CD4-positive, alpha-beta T cell treated with Interferon alpha-2 for 1 hour (primary cell): ENCODE results near the gene PPP6R2.
A peak's percentile ranks its signal among the peaks of the same experiment; 100 is the strongest.

Experiments
- DNase-seq, 2 donors: peaks; one replicate each; pipeline ENCODE4 v3.0.0-alpha.2; 2020 to 2022

PPP6R2 gene

GRCh38 chr22:50473855-50474671 lies 130.9 kb downstream of the PPP6R2 start:
- DNase-seq, result peak in 1 of 2 donors; percentile 16

DNA sequence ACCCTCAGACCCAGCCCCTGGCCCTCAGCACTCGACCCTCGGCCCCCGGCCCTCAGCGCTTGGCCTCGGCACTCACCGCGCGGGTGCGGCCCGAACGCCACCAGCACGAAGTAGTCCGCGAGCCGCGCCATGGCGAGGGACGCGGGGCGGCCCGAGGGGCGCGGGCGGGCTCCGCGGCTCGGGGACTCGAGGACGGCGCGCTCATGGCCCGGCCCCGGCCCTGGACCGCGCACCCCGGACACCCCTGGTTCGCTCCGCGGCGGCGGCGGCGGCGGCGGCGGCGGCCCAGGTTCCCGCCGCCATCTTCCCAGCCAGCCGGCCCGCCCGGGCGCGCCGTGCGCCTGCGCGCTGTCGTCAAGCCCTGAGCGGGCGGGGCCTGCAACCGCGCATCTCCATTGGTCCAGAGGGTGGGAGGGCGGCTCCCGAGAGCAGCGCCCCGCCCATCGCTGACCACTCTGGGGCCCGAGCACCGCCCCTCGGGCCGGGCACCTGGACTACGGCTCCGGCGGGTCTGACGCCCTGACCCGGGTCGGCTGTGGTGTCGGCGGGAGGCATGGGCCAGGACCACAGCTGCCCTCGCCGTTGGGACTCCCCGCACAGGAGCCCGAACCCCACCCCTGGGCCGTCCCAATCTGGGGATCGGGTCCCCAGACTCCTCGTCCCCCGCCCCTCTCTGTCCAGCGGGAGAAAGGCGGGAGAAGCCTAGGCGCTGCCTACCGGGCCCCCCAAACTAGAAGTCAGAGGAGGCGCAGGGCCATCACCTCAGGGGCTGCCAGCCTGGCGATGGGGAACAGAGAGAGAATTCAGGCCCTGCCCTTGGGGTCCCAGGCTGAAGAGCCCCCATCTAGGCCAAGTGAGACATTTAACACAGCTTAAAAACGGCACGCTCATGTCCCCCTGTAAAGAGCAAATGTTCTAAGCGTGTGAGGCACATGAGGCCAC lies 131.9 kb downstream of the PPP6R2 start, which contains the start of gene SBF1:
Gene SBF1, minus strand, starts transcription at position 326 of the 942 bp plus-strand sequence. Its CDS starts 195 bp downstream, at position 131.
- peak; percentile 88 to 91 for DNase-seq

DNA sequence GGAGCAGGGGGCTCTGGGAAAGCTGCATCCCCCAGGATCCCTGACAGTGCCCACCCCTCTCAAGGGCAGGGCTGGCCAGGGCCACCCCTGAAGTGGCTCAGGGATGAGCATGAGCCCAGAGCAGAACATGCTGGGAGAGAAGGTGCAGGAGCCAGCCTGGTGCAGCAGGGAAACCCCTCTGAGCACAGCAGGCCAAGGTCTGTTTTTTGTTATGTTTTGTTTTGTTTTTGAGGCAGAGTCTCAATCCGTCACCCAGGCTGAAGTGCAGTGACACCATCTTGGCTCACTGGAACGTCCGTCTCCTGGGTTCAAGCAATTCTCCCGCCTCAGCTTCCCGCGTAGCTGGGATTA lies 132.5 kb downstream of the PPP6R2 start:
- DNase-seq, result no peak

DNA sequence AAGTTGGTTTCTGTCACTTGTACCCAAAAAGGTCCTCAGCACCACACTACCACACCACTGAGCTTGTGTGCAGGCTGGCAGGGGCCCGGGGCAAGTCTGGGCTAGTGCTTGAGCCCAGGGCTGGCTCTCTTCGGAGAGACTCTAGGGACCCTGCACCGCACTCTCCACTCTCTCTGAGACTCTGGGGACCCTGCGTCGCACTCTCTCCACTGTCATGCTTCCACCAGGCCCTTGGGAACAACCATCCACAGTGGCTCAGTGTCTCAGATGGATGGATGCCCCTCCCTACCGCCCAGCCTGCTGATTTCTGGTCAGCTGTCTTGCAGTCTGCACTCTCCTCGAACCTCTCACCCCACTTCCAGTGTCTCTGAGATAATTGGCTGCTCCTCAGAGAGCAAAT lies 133.7 kb downstream of the PPP6R2 start:
- no peak for DNase-seq

GRCh38 chr22:50477923-50478322 lies 134.8 kb downstream of the PPP6R2 start:
- no peak for DNase-seq

GRCh38 chr22:50479721-50480120 lies 136.6 kb downstream of the PPP6R2 start:
- no peak for DNase-seq

GRCh38 chr22:50481045-50481439 lies 137.9 kb downstream of the PPP6R2 start:
- DNase-seq, result no peak

- peak; percentile 51 to 76 for DNase-seq
Observed at GRCh38 chr22:50481440-50482106, 138.4 kb downstream of the PPP6R2 start, which contains the start of gene ADM2. ADM2 (plus strand) TSS chr22:50481543; CDS start chr22:50481848, 305 bp downstream.

DNA sequence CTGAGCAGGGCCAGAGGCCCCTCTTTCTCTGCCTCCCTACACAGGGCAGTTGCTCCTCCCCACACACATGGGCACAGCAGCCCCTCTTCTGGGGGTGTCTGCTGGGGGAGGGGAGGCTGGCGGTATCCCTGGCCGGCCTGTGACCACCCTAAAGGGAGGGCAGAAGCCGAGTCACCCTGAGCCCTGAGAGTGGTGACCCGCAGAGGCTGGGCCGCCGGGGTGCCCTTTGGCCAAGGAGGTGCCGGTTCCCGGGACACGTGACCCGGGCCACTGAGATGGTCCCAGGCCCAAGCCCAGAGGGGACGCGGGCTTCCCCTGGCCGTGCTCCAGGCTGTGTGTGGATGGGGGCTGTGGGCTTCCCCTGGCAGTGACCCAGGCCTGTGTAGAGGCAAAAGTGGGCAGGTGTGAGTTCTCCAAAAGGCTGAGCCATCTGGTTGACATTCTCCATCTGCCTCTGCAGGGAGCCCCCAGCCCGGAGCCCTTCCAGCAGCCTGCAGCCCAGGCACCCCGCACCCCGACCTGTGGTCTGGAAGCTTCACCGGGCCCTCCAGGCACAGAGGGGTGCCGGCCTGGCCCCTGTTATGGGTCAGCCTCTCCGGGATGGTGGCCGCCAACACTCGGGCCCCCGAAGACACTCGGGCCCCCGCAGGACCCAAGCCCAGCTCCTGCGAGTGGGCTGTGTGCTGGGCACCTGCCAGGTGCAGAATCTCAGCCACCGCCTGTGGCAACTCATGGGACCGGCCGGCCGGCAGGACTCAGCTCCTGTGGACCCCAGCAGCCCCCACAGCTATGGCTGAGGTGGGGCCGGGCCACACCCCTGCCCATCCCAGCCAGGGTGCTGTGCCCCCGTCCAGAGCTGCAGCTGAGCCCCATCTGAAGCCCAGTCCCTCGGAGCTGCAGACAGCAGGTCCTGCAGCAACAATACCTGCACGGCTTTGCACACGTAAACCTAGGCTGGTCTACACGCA lies 139.3 kb downstream of the PPP6R2 start:
- DNase-seq, result no peak

GRCh38 chr22:50483106-50483505 lies 140.0 kb downstream of the PPP6R2 start:
- DNase-seq, result no peak

DNA sequence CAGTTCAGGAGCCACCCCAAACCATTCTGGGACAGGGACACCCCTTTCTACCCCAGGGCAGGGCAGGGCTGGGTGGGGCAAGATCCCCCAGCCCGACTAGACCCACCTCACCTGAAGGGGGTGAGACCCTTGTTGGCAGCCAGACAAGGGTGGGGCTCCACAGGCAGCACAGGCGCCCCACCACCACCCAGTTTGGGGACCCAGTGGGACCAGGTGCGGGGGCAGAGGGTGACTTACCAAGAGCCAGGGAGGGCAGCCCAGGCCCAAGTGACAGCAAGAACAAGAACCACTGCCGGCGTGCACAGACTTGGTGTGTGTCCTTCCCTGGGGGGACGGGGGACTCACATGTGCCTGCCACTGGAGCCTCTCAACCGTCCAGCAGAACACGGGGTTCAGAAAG lies 140.4 kb downstream of the PPP6R2 start:
- DNase-seq, result no peak

GRCh38 chr22:50483977-50484853 lies 141.1 kb downstream of the PPP6R2 start:
- no peak for DNase-seq

- no peak for DNase-seq
Observed at GRCh38 chr22:50485221-50486131, 142.3 kb downstream of the PPP6R2 start.

- no peak for DNase-seq
Observed at GRCh38 chr22:50486561-50487289, 143.6 kb downstream of the PPP6R2 start, which contains the start of gene MIOX. MIOX (plus strand) TSS chr22:50486859; CDS start chr22:50486898, 39 bp downstream.

DNA sequence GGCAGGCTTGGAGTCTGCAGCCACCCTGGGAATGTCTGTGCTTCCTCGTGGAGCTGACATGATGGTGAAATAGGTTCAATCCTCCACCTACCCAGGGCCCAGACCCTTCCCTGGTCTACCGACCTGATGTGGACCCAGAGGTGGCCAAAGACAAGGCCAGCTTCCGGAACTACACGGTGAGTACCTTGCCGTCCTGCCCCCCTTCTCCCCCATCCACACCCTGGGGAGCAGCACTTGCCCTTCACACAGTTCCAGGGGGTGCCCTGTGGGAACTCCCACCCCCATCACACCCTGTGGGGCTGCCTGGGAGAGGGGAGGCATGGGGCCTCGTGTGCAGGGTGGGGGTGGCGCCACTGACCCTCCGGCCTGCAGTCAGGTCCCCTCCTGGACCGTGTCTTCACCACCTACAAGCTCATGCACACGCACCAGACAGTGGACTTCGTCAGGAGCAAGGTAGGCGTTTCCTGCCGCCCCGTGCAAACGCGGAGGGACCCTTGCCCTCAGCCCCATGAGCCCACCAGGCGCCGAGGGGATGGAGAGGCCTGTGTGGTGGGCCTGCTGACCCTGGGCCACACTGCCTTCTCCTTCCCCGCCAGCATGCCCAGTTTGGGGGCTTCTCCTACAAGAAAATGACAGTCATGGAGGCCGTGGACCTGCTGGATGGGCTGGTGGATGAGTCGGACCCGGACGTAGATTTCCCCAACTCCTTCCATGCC lies 144.3 kb downstream of the PPP6R2 start:
- no peak for DNase-seq

DNA sequence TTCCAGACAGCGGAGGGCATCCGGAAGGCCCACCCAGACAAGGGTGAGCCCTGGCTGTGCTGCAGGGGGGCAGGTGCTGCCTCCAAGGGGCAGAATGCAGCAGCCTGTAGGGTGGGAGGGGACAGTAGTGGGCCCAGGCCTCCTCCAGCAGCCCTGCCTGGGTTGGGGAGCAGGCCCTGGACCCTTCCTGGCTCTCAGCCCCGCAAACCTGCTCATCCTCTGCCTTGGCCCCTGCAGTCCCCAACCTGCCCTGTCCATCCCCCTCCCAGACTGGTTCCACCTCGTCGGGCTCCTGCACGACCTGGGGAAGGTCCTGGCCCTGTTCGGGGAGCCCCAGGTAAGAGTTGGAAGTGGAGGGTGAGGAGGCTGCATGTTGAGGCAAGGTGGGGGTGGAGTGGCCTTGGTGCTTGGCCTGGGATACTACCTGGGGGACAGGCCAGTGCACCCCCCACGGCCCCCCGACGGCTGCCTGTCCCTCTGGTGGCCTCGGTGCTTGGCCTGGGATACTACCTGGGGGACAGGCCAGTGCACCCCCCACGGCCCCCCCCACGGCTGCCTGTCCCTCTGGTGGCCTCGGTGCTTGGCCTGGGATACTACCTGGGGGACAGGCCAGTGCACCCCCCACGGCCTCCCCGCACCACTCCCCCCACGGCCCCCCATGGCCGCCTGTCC lies 145.0 kb downstream of the PPP6R2 start:
- no peak for DNase-seq

GRCh38 chr22:50488886-50489285 lies 145.8 kb downstream of the PPP6R2 start:
- no peak for DNase-seq
